ENCODE measurements around the gene MRPL49.

DNA sequence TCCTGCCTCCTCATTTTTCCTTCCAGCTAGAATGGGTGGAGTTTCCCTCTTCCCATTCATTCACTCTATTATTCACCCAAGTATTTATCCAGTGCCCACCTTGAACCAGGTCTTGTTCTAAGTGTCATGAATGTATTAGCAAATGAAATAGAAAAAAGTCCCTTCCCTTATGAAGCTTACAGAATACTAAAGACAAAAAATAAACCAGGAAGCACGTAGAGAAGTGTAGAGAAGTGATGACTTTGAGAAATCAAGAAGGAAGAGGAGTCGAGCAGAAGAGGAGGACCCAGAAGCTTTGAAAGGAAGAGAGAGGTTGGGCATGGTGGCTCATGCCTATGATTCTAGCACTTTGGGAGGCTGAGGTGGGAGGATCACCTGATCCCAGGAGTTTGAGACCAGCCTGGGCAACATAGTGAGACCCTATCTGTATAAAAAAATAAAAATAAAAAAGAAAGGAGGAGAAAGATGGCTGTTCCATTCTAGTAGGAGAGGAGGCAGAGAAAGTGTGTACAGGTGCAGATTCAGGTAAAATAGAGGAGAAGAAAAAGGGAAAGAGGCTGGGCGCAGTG, 29.3 kb downstream of the MRPL49 start:
- TF ChIP-seq CTCF (IDR thresholded peaks at IDR 0.05; ENCODE audit: low read depth, low read length), result no peak
- TF ChIP-seq EZH2phosphoT487 (IDR thresholded peaks at IDR 0.05; ENCODE audit: low read depth), result no peak

All from OCI-LY3 (cell line).